ENCODE data around the gene SIAH3.
"Not testable (repeated sequence)": the region's sequence is repeated elsewhere in the genome, so short reads cannot be mapped to it uniquely, and the experiment has no call there.

The SIAH3 gene

GRCh38 chr13:45783346-45784043, 68.1 kb downstream of the SIAH3 start:
- DNase-seq (ENCODE audit: low spot score) (no peak), FAIRE-seq (no peak)

GRCh38 chr13:45782327-45783045, 69.1 kb downstream of the SIAH3 start:
- DNase-seq (ENCODE audit: low spot score) (no peak), FAIRE-seq (no peak)

GRCh38 chr13:45781553-45782326, 69.8 kb downstream of the SIAH3 start:
- peak; percentile 67 for DNase-seq (ENCODE audit: low spot score)
- no peak for FAIRE-seq

GRCh38 chr13:45779901-45780300, 71.7 kb downstream of the SIAH3 start:
- no peak for FAIRE-seq
- DNase-seq (ENCODE audit: low spot score) = no peak

- FAIRE-seq (no peak), DNase-seq (ENCODE audit: low spot score) (no peak)
Observed at GRCh38 chr13:45778882-45779281, 72.7 kb downstream of the SIAH3 start.

- DNase-seq (ENCODE audit: low spot score) (no peak), FAIRE-seq (no peak)
Observed at GRCh38 chr13:45776748-45777147, 74.8 kb downstream of the SIAH3 start.

GRCh38 chr13:45775401-45775963, 76.1 kb downstream of the SIAH3 start:
- FAIRE-seq = no peak
- no peak for DNase-seq (ENCODE audit: low spot score)

GRCh38 chr13:45773944-45774343, 77.6 kb downstream of the SIAH3 start:
- DNase-seq (ENCODE audit: low spot score) = no peak
- no peak for FAIRE-seq

- DNase-seq (ENCODE audit: low spot score) (no peak), FAIRE-seq (no peak)
Observed at GRCh38 chr13:45773236-45773635, 78.3 kb downstream of the SIAH3 start.

GRCh38 chr13:45770886-45771285, 80.7 kb downstream of the SIAH3 start:
- no peak for FAIRE-seq

GRCh38 chr13:45768656-45769479, 82.7 kb downstream of the SIAH3 start:
- FAIRE-seq (no peak), DNase-seq (ENCODE audit: low spot score) (no peak)

More at GRCh38 chr13:45770886-45771285, 80.7 kb downstream of the SIAH3 start:
- DNase-seq (ENCODE audit: low spot score) = no peak

GRCh38 chr13:45765464-45765863, 86.1 kb downstream of the SIAH3 start:
- no peak for FAIRE-seq
- DNase-seq (ENCODE audit: low spot score) = no peak

- DNase-seq (ENCODE audit: low spot score) = no peak
- FAIRE-seq = no peak
Observed at GRCh38 chr13:45763419-45763818, 88.1 kb downstream of the SIAH3 start.

GRCh38 chr13:45757589-45757988, 94.0 kb downstream of the SIAH3 start:
- FAIRE-seq; DNase-seq (ENCODE audit: low spot score): not testable (repeated sequence)

- DNase-seq (ENCODE audit: low spot score); FAIRE-seq: not testable (repeated sequence)
Observed at GRCh38 chr13:45756498-45756897, 95.1 kb downstream of the SIAH3 start.

- DNase-seq (ENCODE audit: low spot score) = no peak
- FAIRE-seq = no peak
Observed at GRCh38 chr13:45752510-45752909, 99.0 kb downstream of the SIAH3 start.

- FAIRE-seq = no peak
- no peak for DNase-seq (ENCODE audit: low spot score)
Observed at GRCh38 chr13:45751885-45752284, 99.7 kb downstream of the SIAH3 start.

- DNase-seq (ENCODE audit: low spot score) = no peak
- FAIRE-seq = no peak
Observed at GRCh38 chr13:45750566-45750965, 101.0 kb downstream of the SIAH3 start.

GRCh38 chr13:45748941-45749759, 102.4 kb downstream of the SIAH3 start:
- FAIRE-seq = no peak

GRCh38 chr13:45747071-45747470, 104.5 kb downstream of the SIAH3 start:
- no peak for FAIRE-seq
- no peak for DNase-seq (ENCODE audit: low spot score)

More at GRCh38 chr13:45748941-45749759, 102.4 kb downstream of the SIAH3 start:
- DNase-seq (ENCODE audit: low spot score) = no peak

All from urothelium cell line (cell line).